Activated naive CD4-positive, alpha-beta T cell treated with anti-CD3 and anti-CD28 coated beads, Interleukin-2, amount 10 ng/mL, durations not matched to agents 7 days and 5 days (primary cell): ENCODE results near the gene KRT31.
"Not testable (repeated sequence)": the region's sequence is repeated elsewhere in the genome, so short reads cannot be mapped to it uniquely, and the experiment has no call there.

Source experiments
- CTCF ChIA-PET: fragments of 350-600 bp; sonication (Branson Sonifier 250); formaldehyde crosslinking; loops from one replicate; lab custom pipeline; 2021; ENCODE audit warnings: antibody characterized with exemption; lab: Charles Lee
- DNase-seq: peaks from one replicate; pipeline ENCODE4 v3.0.0-alpha.2; 2020
- H3K27ac Mint-ChIP-seq: one replicate; pipeline ENCODE4 v1.8.0; 2021; ENCODE audit warnings: mild to moderate bottlenecking, moderate library complexity, mixed read lengths
- H3K27me3 Mint-ChIP-seq: one replicate; pipeline ENCODE4 v1.8.0; 2021; ENCODE audit warnings: mild to moderate bottlenecking, mixed read lengths
- H3K36me3 Mint-ChIP-seq: one replicate; pipeline ENCODE4 v1.8.0; 2021; ENCODE audit warnings: mixed read lengths
- H3K4me1 Mint-ChIP-seq: one replicate; pipeline ENCODE4 v1.8.0; 2021; ENCODE audit warnings: mixed read lengths
- H3K4me3 Mint-ChIP-seq: one replicate; pipeline ENCODE4 v1.8.0; 2021; ENCODE audit warnings: mild to moderate bottlenecking, moderate library complexity, mixed read lengths
- H3K9me3 Mint-ChIP-seq: one replicate; pipeline ENCODE4 v1.8.0; 2021; ENCODE audit warnings: mixed read lengths

The KRT31 gene

GRCh38 chr17:41390411-41390938 lies 6.9 kb downstream of the KRT31 start:
- Mint-ChIP-seq H3K36me3 (peaks cover 1% of the 10 kb centered on the region), H3K4me1 (no peaks in the 10 kb centered on the region), H3K4me3 (no peak overlapping the region), H3K27ac (no peak overlapping the region), H3K27me3 (peaks cover 14% of the 10 kb centered on the region), H3K9me3 (peaks cover 11% of the 10 kb centered on the region)
- CTCF ChIA-PET = interaction anchor here (0.8 kb wide), 1 partner anchor 10 kb away, joined by 3 read pairs; no protein-coding TSS in a partner anchor
- DNase-seq = no peak

- peaks cover 11% of the 10 kb centered on the region for H3K9me3 Mint-ChIP-seq
- CTCF ChIA-PET = no interaction called here
- DNase-seq = no peak
- no peak overlapping the region for H3K27ac Mint-ChIP-seq
- H3K4me3 Mint-ChIP-seq = no peak overlapping the region
- H3K36me3 Mint-ChIP-seq = peaks cover 1% of the 10 kb centered on the region
- peaks cover 10% of the 10 kb centered on the region for H3K27me3 Mint-ChIP-seq
- no peaks in the 10 kb centered on the region for H3K4me1 Mint-ChIP-seq
These were observed 9.7 kb downstream of the KRT31 start for GRCh38 chr17:41387670-41388069.

- H3K36me3 Mint-ChIP-seq = peaks cover 1% of the 10 kb centered on the region
- CTCF ChIA-PET = no interaction called here
These were observed 11.2 kb downstream of the KRT31 start for GRCh38 chr17:41386227-41386626.

GRCh38 chr17:41383690-41384089 lies 13.7 kb downstream of the KRT31 start:
- no peak for DNase-seq
- CTCF ChIA-PET = no interaction called here
- Mint-ChIP-seq H3K4me3 (no peak overlapping the region), H3K9me3 (peaks cover 11% of the 10 kb centered on the region), H3K27me3 (peaks cover 12% of the 10 kb centered on the region), H3K27ac (no peak overlapping the region), H3K36me3 (peaks cover 1% of the 10 kb centered on the region), H3K4me1 (no peaks in the 10 kb centered on the region)

More at GRCh38 chr17:41386227-41386626, 11.2 kb downstream of the KRT31 start:
- H3K9me3 Mint-ChIP-seq = peaks cover 11% of the 10 kb centered on the region
- no peak overlapping the region for H3K4me3 Mint-ChIP-seq
- no peak overlapping the region for H3K27ac Mint-ChIP-seq
- DNase-seq = no peak
- no peaks in the 10 kb centered on the region for H3K4me1 Mint-ChIP-seq
- peaks cover 10% of the 10 kb centered on the region for H3K27me3 Mint-ChIP-seq

- no peak overlapping the region for H3K27ac Mint-ChIP-seq
- CTCF ChIA-PET = no interaction called here
- peaks cover 8% of the 10 kb centered on the region for H3K27me3 Mint-ChIP-seq
- H3K4me3 Mint-ChIP-seq = no peak overlapping the region
- DNase-seq = no peak
- peaks cover 2% of the 10 kb centered on the region for H3K4me1 Mint-ChIP-seq
- H3K36me3 Mint-ChIP-seq = no peaks in the 10 kb centered on the region
- H3K9me3 Mint-ChIP-seq = peaks cover 9% of the 10 kb centered on the region
These were observed 15.0 kb downstream of the KRT31 start for GRCh38 chr17:41382394-41382793.

GRCh38 chr17:41381943-41382342 lies 15.5 kb downstream of the KRT31 start, which contains the start of gene KRT34:
KRT34 (minus strand) TSS chr17:41382306; CDS start chr17:41382246, 60 bp downstream.
- CTCF ChIA-PET, H3K36me3 Mint-ChIP-seq, H3K9me3 Mint-ChIP-seq, H3K4me3 Mint-ChIP-seq, H3K27me3 Mint-ChIP-seq, DNase-seq, H3K27ac Mint-ChIP-seq, H3K4me1 Mint-ChIP-seq: not testable (repeated sequence)

- H3K4me3 Mint-ChIP-seq, H3K9me3 Mint-ChIP-seq, H3K27ac Mint-ChIP-seq, H3K4me1 Mint-ChIP-seq, DNase-seq, H3K36me3 Mint-ChIP-seq, H3K27me3 Mint-ChIP-seq, CTCF ChIA-PET: not testable (repeated sequence)
These were observed 17.3 kb downstream of the KRT31 start for GRCh38 chr17:41380091-41380490.

GRCh38 chr17:41377546-41377945 lies 19.9 kb downstream of the KRT31 start:
- DNase-seq = no peak
- no peaks in the 10 kb centered on the region for H3K36me3 Mint-ChIP-seq
- peaks cover 2% of the 10 kb centered on the region for H3K4me1 Mint-ChIP-seq
- no peak overlapping the region for H3K4me3 Mint-ChIP-seq
- H3K27me3 Mint-ChIP-seq = peaks cover 6% of the 10 kb centered on the region
- no peak overlapping the region for H3K27ac Mint-ChIP-seq
- CTCF ChIA-PET = no interaction called here
- no peaks in the 10 kb centered on the region for H3K9me3 Mint-ChIP-seq

GRCh38 chr17:41369713-41370112 lies 27.7 kb downstream of the KRT31 start, which contains the start of gene KRT33B:
KRT33B (minus strand) TSS chr17:41369813; CDS start chr17:41369750, 63 bp downstream.
- no peak within 1 kb of the TSS for H3K27ac Mint-ChIP-seq
- H3K9me3 Mint-ChIP-seq = no peaks in the 10 kb centered on the region
- no peak within 1 kb of the TSS for H3K4me3 Mint-ChIP-seq
- H3K4me1 Mint-ChIP-seq = no peaks in the 10 kb centered on the region
- H3K27me3 Mint-ChIP-seq = no peaks in the 10 kb centered on the region
- no peaks in the 10 kb centered on the region for H3K36me3 Mint-ChIP-seq
- no peak for DNase-seq
- CTCF ChIA-PET = no interaction called here

- H3K4me1 Mint-ChIP-seq = no peaks in the 10 kb centered on the region
- H3K36me3 Mint-ChIP-seq = no peaks in the 10 kb centered on the region
- no peak overlapping the region for H3K4me3 Mint-ChIP-seq
- no peak overlapping the region for H3K27ac Mint-ChIP-seq
- DNase-seq = no peak
- H3K9me3 Mint-ChIP-seq = no peaks in the 10 kb centered on the region
- CTCF ChIA-PET = no interaction called here
- no peaks in the 10 kb centered on the region for H3K27me3 Mint-ChIP-seq
These were observed 28.4 kb downstream of the KRT31 start for GRCh38 chr17:41369023-41369422.

- Mint-ChIP-seq H3K4me3 (no peak overlapping the region), H3K27ac (no peak overlapping the region), H3K36me3 (no peaks in the 10 kb centered on the region), H3K9me3 (no peaks in the 10 kb centered on the region), H3K4me1 (no peaks in the 10 kb centered on the region), H3K27me3 (no peaks in the 10 kb centered on the region)
- DNase-seq = no peak
- CTCF ChIA-PET = no interaction called here
These were observed 29.9 kb downstream of the KRT31 start for GRCh38 chr17:41367426-41368075.

- H3K27ac Mint-ChIP-seq = no peak overlapping the region
- no peaks in the 10 kb centered on the region for H3K27me3 Mint-ChIP-seq
- no peak overlapping the region for H3K4me3 Mint-ChIP-seq
- no peaks in the 10 kb centered on the region for H3K9me3 Mint-ChIP-seq
- CTCF ChIA-PET = no interaction called here
- no peaks in the 10 kb centered on the region for H3K36me3 Mint-ChIP-seq
- DNase-seq = no peak
- no peaks in the 10 kb centered on the region for H3K4me1 Mint-ChIP-seq
These were observed 31.3 kb downstream of the KRT31 start for GRCh38 chr17:41366070-41366469.

- no peak overlapping the region for H3K27ac Mint-ChIP-seq
- no peak overlapping the region for H3K4me3 Mint-ChIP-seq
- no peak for DNase-seq
- H3K27me3 Mint-ChIP-seq = no peaks in the 10 kb centered on the region
- no peaks in the 10 kb centered on the region for H3K4me1 Mint-ChIP-seq
- H3K36me3 Mint-ChIP-seq = no peaks in the 10 kb centered on the region
- no peaks in the 10 kb centered on the region for H3K9me3 Mint-ChIP-seq
- CTCF ChIA-PET = no interaction called here
These were observed 33.5 kb downstream of the KRT31 start for GRCh38 chr17:41363881-41364280.

GRCh38 chr17:41360296-41360995 lies 37.0 kb downstream of the KRT31 start:
- H3K4me3 Mint-ChIP-seq = no peak overlapping the region
- H3K9me3 Mint-ChIP-seq = no peaks in the 10 kb centered on the region
- H3K27me3 Mint-ChIP-seq = peaks cover 8% of the 10 kb centered on the region
- DNase-seq = no peak
- H3K4me1 Mint-ChIP-seq = no peaks in the 10 kb centered on the region
- H3K36me3 Mint-ChIP-seq = no peaks in the 10 kb centered on the region
- CTCF ChIA-PET = no interaction called here
- H3K27ac Mint-ChIP-seq = no peak overlapping the region

GRCh38 chr17:41354536-41354935 lies 42.9 kb downstream of the KRT31 start:
- H3K4me3 Mint-ChIP-seq = no peak overlapping the region
- no peaks in the 10 kb centered on the region for H3K36me3 Mint-ChIP-seq
- no peak overlapping the region for H3K27ac Mint-ChIP-seq
- peaks cover 5% of the 10 kb centered on the region for H3K4me1 Mint-ChIP-seq
- DNase-seq = no peak
- H3K9me3 Mint-ChIP-seq = no peaks in the 10 kb centered on the region
- H3K27me3 Mint-ChIP-seq = peaks cover 25% of the 10 kb centered on the region
- CTCF ChIA-PET = no interaction called here
